ENCODE measurements around the gene UVRAG. TPM values are rescaled to one million over a fixed set of nuclear protein-coding genes. Genes with fewer than 3 reads are reported as not detected.

Gene UVRAG
- total RNA-seq, 2 donors from 2014 or later: 10.9 to 31.0 TPM

- ATAC-seq: no peak
- Histone ChIP-seq H3K36me3 (replicated peaks in 1 of 2; ENCODE audit: insufficient read depth in 1 of 2, low read depth in 2 of 2) (no peaks in the 10 kb centered on the region), H3K4me3 (no peak overlapping the region)
These were observed 273.5 kb downstream of the UVRAG start for GRCh38 chr11:76088511-76088910.

GRCh38 chr11:76090174-76090573 lies 275.2 kb downstream of the UVRAG start:
- Histone ChIP-seq H3K27ac (no peak overlapping the region), H3K4me3 (no peak overlapping the region), H3K9me3 (no peaks in the 10 kb centered on the region), H3K36me3 (replicated peaks in 1 of 2; ENCODE audit: insufficient read depth in 1 of 2, low read depth in 2 of 2) (no peaks in the 10 kb centered on the region), H3K27me3 (no peaks in the 10 kb centered on the region), H3K4me1 (no peaks in the 10 kb centered on the region)
- TF ChIP-seq, protein P1, sequence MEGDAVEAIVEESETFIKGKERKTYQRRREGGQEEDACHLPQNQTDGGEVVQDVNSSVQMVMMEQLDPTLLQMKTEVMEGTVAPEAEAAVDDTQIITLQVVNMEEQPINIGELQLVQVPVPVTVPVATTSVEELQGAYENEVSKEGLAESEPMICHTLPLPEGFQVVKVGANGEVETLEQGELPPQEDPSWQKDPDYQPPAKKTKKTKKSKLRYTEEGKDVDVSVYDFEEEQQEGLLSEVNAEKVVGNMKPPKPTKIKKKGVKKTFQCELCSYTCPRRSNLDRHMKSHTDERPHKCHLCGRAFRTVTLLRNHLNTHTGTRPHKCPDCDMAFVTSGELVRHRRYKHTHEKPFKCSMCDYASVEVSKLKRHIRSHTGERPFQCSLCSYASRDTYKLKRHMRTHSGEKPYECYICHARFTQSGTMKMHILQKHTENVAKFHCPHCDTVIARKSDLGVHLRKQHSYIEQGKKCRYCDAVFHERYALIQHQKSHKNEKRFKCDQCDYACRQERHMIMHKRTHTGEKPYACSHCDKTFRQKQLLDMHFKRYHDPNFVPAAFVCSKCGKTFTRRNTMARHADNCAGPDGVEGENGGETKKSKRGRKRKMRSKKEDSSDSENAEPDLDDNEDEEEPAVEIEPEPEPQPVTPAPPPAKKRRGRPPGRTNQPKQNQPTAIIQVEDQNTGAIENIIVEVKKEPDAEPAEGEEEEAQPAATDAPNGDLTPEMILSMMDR (IDR thresholded peaks at IDR 0.05): no peak
- TF ChIP-seq POLR2A (IDR thresholded peaks at IDR 0.05): no peak
- WGBS, 2 donors: 96 to 100% methylated on average over 2 of the region's 2 CpGs
- DNase-seq: no peak
- no peak for ATAC-seq
- intact Hi-C loops (cut with DNase I): no loop called here

More at GRCh38 chr11:76088511-76088910, 273.5 kb downstream of the UVRAG start:
- no peaks in the 10 kb centered on the region for H3K4me1 ChIP-seq
- intact Hi-C loops (cut with DNase I): no loop called here
- no peak for TF ChIP-seq POLR2A (IDR thresholded peaks at IDR 0.05)
- TF ChIP-seq, protein P1 (IDR thresholded peaks at IDR 0.05): no peak
- H3K9me3 ChIP-seq: no peaks in the 10 kb centered on the region
- no peaks in the 10 kb centered on the region for H3K27me3 ChIP-seq
- H3K27ac ChIP-seq: no peak overlapping the region
- no peak for DNase-seq
- 85 to 88% methylated on average over 3 of the region's 3 CpGs for WGBS, 2 donors

DNA sequence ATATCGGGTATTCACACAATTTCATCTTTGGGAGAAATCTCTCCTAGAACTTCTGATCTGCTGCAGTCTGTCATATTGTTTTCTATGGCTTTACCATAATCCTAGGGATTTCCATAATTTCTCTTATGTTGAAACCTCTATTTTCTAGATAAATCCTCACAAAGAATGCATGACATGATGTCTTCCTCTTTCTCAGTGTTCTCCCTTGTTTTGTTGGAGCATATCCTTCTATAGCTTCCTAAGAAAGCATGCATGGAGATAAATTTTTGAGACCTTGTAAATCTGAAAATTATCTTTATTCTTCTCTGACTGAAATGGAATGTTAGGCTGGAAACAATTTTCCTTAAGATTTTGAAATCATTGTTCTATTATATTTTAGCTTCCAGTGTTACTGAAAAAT lies 275.8 kb downstream of the UVRAG start:
- no peak for DNase-seq
- Histone ChIP-seq H3K4me3 (no peak overlapping the region), H3K9me3 (no peaks in the 10 kb centered on the region), H3K4me1 (no peaks in the 10 kb centered on the region), H3K27me3 (no peaks in the 10 kb centered on the region), H3K27ac (no peak overlapping the region), H3K36me3 (replicated peaks in 1 of 2; ENCODE audit: insufficient read depth in 1 of 2, low read depth in 2 of 2) (no peaks in the 10 kb centered on the region)
- TF ChIP-seq, protein P1 (IDR thresholded peaks at IDR 0.05): no peak
- no peak for TF ChIP-seq POLR2A (IDR thresholded peaks at IDR 0.05)
- 85 to 93% methylated on average over 1 of the region's 1 CpG for WGBS, 2 donors
- ATAC-seq: no peak
- intact Hi-C loops (cut with DNase I): no loop called here

DNA sequence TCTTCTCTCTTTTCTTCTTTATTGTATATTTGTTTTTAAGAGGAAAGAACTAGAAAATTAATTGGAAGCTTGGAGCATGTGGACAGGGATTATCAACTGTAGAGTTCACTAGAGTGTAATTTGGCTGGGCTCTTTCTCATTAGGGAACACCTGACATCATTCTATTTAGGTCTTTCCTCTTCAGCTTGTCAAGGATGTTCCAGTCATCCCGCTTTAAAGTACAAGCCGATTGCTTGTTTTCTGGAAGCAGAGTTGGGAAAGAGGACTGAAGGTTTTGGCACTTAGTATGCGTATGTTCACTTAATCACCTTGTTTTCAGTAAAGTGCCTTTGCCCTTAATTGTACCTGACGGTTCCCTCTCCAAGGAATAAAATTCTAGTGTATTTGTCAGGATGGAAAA lies 279.7 kb downstream of the UVRAG start:
- H3K4me3 ChIP-seq: no peak overlapping the region
- H3K27ac ChIP-seq: no peak overlapping the region
- ATAC-seq (no peak), DNase-seq (no peak)
- H3K9me3 ChIP-seq: no peaks in the 10 kb centered on the region
- intact Hi-C loops (cut with DNase I): no loop called here
- 94% methylated on average over 4 of the region's 4 CpGs for WGBS, 2 donors
- H3K4me1 ChIP-seq: no peaks in the 10 kb centered on the region
- no peaks in the 10 kb centered on the region for H3K27me3 ChIP-seq
- TF ChIP-seq, protein P1 (IDR thresholded peaks at IDR 0.05): no peak
- TF ChIP-seq POLR2A (IDR thresholded peaks at IDR 0.05): no peak
- H3K36me3 ChIP-seq (replicated peaks in 1 of 2; ENCODE audit: insufficient read depth in 1 of 2, low read depth in 2 of 2): no peaks in the 10 kb centered on the region

- intact Hi-C loops (cut with DNase I): no loop called here
- ATAC-seq: no peak
- TF ChIP-seq, protein P1 (IDR thresholded peaks at IDR 0.05): no peak
- no peak for TF ChIP-seq POLR2A (IDR thresholded peaks at IDR 0.05)
These were observed 280.9 kb downstream of the UVRAG start for GRCh38 chr11:76095891-76096290.

More at GRCh38 chr11:76095891-76096290, 280.9 kb downstream of the UVRAG start:
- Histone ChIP-seq H3K36me3 (replicated peaks in 1 of 2; ENCODE audit: insufficient read depth in 1 of 2, low read depth in 2 of 2) (no peaks in the 10 kb centered on the region), H3K27ac (no peak overlapping the region), H3K4me1 (no peaks in the 10 kb centered on the region), H3K4me3 (no peak overlapping the region), H3K9me3 (no peaks in the 10 kb centered on the region), H3K27me3 (no peaks in the 10 kb centered on the region)
- no peak for DNase-seq
